A172 (cell line): ENCODE measurements around the gene CPAMD8. TPM values are rescaled to one million over a fixed set of nuclear protein-coding genes. Genes with fewer than 3 reads are reported as not detected.

ENCODE experiments used
- DNase-seq: peaks from one replicate; pipeline ENCODE4 v3.0.0-alpha.2; 2015; ENCODE audit warnings: low spot score
- total RNA-seq: library from RNA; depleted of rRNA; stranded (reverse); fragments of >200 nt; shearing (Covaris generic); gene quantifications from 2 replicates; pipeline ENCODE4 v1.2.3, GENCODE V29; 2014

Gene CPAMD8
- total RNA-seq, 1 experiment from 2014 or later = not detected

GRCh38 chr19:17041976-17042375 is 15.4 kb upstream of the CPAMD8 start:
- DNase-seq = no peak

- DNase-seq = no peak
Observed at GRCh38 chr19:17037966-17038500, 11.4 kb upstream of the CPAMD8 start.

- DNase-seq = no peak
Observed at GRCh38 chr19:17037184-17037583, 10.6 kb upstream of the CPAMD8 start.

- DNase-seq = no peak
Observed at GRCh38 chr19:17036640-17037039, 10.0 kb upstream of the CPAMD8 start.

- no peak for DNase-seq
Observed at GRCh38 chr19:17035842-17036424, 9.3 kb upstream of the CPAMD8 start.

GRCh38 chr19:17031741-17032140 is 5.1 kb upstream of the CPAMD8 start:
- no peak for DNase-seq

GRCh38 chr19:17027535-17027975 is 945 bp upstream of the CPAMD8 start:
- DNase-seq = no peak

- no peak for DNase-seq
Observed at GRCh38 chr19:17025991-17026658, 485 bp downstream of the CPAMD8 start.

- DNase-seq = no peak
Observed at GRCh38 chr19:17025361-17025760, 1.2 kb downstream of the CPAMD8 start.

GRCh38 chr19:17024941-17025340 is 1.7 kb downstream of the CPAMD8 start:
- DNase-seq = peak; percentile 21

GRCh38 chr19:17023805-17024204 is 2.8 kb downstream of the CPAMD8 start:
- no peak for DNase-seq

GRCh38 chr19:17022738-17023137 is 3.9 kb downstream of the CPAMD8 start:
- no peak for DNase-seq

GRCh38 chr19:17021793-17022590 is 4.6 kb downstream of the CPAMD8 start:
- no peak for DNase-seq

- DNase-seq = no peak
Observed at GRCh38 chr19:17021328-17021727, 5.3 kb downstream of the CPAMD8 start.

- peak; percentile 20 for DNase-seq
Observed at GRCh38 chr19:17020823-17021222, 5.8 kb downstream of the CPAMD8 start.

- no peak for DNase-seq
Observed at GRCh38 chr19:17020385-17020784, 6.2 kb downstream of the CPAMD8 start.

- peak; percentile 46 for DNase-seq
Observed at GRCh38 chr19:17014212-17014861, 12.3 kb downstream of the CPAMD8 start.

GRCh38 chr19:17011485-17011884 is 15.1 kb downstream of the CPAMD8 start:
- DNase-seq = no peak

- no peak for DNase-seq
Observed at GRCh38 chr19:17006579-17006978, 20.0 kb downstream of the CPAMD8 start.

GRCh38 chr19:17005000-17005399 is 21.6 kb downstream of the CPAMD8 start:
- no peak for DNase-seq

- DNase-seq = no peak
Observed at GRCh38 chr19:17004386-17004785, 22.2 kb downstream of the CPAMD8 start.

GRCh38 chr19:17002455-17002854 is 24.2 kb downstream of the CPAMD8 start:
- no peak for DNase-seq
